Measurements from ENCODE around the gene SCLY. TPM values are rescaled to one million over a fixed set of nuclear protein-coding genes. Genes with fewer than 3 reads are reported as not detected.
"Not testable (repeated sequence)": the region's sequence is repeated elsewhere in the genome, so short reads cannot be mapped to it uniquely, and the experiment has no call there.

Gene SCLY
- total RNA-seq, 4 donors from 2014 or later: 9.8 to 17.9 (median 13.9) TPM

GRCh38 chr2:238053191-238053776, 7.5 kb upstream of the SCLY start:
- Histone ChIP-seq H3K4me1 (no peaks in the 10 kb centered on the region), H3K27ac (replicated peaks in 1 of 4) (no peak overlapping the region), H3K36me3 (no peaks in the 10 kb centered on the region), H3K4me3 (no peak overlapping the region), H3K9me3 (peaks cover 0 to 3% (median 0%) of the 10 kb centered on the region in 4 donors), H3K27me3 (no peaks in the 10 kb centered on the region)
- no peak for DNase-seq (ENCODE audit: extremely low spot score)
- WGBS: 92% methylated on average over 2 of the region's 2 CpGs
- intact Hi-C loops (cut with DNase I): no loop called here
- TF ChIP-seq CTCF (IDR thresholded peaks at IDR 0.05): no peak
- TF ChIP-seq POLR2A (IDR thresholded peaks at IDR 0.05; ENCODE audit: low read depth): no peak
- no peak for TF ChIP-seq POLR2AphosphoS5 (IDR thresholded peaks at IDR 0.05)
- TF ChIP-seq EP300 (IDR thresholded peaks at IDR 0.05): no peak

DNA sequence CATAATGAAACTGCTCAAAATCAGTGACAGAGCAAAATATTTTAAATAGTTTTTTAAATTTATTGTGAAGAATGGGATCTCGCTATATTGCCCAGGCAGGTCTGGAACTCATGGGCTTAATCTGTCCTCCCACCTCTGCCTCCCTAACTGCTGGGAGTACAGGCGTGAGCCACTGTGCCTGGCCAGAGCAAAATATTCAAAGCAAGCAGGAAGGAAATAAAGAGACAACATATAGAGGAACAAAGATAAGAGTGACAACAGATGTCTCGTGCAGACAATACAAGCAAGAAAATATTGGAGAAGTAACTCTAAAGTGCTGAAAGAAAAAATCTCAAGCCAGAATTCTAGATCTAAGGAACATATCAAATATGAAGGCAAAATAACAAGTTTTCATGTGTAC, 5.0 kb upstream of the SCLY start:
- no peak overlapping the region for H3K27ac ChIP-seq (replicated peaks in 1 of 4)
- no peaks in the 10 kb centered on the region for H3K9me3 ChIP-seq
- TF ChIP-seq CTCF (IDR thresholded peaks at IDR 0.05): no peak
- H3K27me3 ChIP-seq: no peaks in the 10 kb centered on the region
- intact Hi-C loops (cut with DNase I): no loop called here
- H3K36me3 ChIP-seq: no peaks in the 10 kb centered on the region
- WGBS: 77% methylated on average over 3 of the region's 3 CpGs
- no peak overlapping the region for H3K4me3 ChIP-seq
- peaks cover 4 to 10% (median 8%) of the 10 kb centered on the region in 4 donors for H3K4me1 ChIP-seq
- DNase-seq (ENCODE audit: extremely low spot score): no peak

DNA sequence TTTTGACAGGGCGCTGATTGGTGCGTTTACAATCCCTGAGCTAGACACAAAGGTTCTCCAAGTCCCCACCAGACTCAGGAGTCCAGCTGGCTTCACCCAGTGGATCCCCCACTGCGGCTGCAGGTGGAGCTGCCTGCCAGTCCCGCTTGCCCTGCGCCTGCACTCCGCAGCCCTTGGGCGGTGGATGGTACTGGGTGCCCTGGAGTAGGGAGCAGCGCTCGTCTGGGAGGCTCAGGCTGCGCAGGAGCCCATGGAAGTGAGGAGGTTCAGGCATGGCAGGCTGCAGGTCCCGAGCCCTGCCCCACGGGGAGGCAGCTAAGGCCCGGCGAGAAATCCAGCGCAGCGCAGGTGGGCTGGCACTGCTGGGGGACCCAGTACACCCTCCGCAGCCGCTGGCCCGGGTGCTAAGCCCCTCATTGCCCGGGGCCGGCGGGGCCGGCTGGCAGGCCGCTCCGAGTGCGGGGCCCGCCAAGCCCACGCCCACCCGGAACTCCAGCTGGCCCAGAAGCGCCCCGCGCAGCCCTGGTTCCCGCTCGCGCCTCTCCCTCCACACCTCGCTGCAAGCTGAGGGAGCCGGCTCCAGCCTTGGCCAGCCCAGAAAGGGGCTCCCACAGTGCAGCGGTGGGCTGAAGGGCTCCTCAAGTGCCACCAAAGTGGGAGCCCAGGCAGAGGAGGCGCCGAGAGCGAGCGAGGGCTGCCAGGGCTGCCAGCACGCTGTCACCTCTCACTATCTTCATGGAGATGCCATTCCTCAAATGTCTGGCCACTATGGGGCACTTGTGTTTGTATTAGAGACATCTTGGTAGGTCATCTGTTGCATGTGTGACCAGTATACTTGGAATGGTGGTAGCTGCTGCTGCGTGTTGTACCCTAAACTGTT, 2.9 kb upstream of the SCLY start:
- DNase-seq (ENCODE audit: extremely low spot score); intact Hi-C loops (cut with DNase I); H3K36me3 ChIP-seq; H3K27ac ChIP-seq (replicated peaks in 1 of 4); H3K9me3 ChIP-seq; H3K4me3 ChIP-seq; H3K27me3 ChIP-seq: not testable (repeated sequence)
- 96% methylated on average over 28 of the region's 44 CpGs for WGBS
- H3K4me1 ChIP-seq: peaks cover 10 to 27% (median 20%) of the 10 kb centered on the region in 4 donors

- Histone ChIP-seq H3K27ac (replicated peaks in 1 of 4) (no peak overlapping the region), H3K9me3 (no peaks in the 10 kb centered on the region), H3K4me1 (peaks cover 10 to 27% (median 20%) of the 10 kb centered on the region in 4 donors), H3K36me3 (peaks cover 0 to 3% (median 0%) of the 10 kb centered on the region in 4 donors), H3K27me3 (no peaks in the 10 kb centered on the region), H3K4me3 (peak overlapping the region in 3 of 4 donors; percentile 80 to 93 (median 92))
- TF ChIP-seq POLR2A (IDR thresholded peaks at IDR 0.05; ENCODE audit: low read depth) (no peak), POLR2AphosphoS5 (IDR thresholded peaks at IDR 0.05) (no peak), CTCF (IDR thresholded peaks at IDR 0.05) (no peak), EP300 (IDR thresholded peaks at IDR 0.05) (no peak)
- intact Hi-C loops (cut with DNase I): no loop called here
- 88% methylated on average over 3 of the region's 3 CpGs for WGBS
- no peak for DNase-seq (ENCODE audit: extremely low spot score)
These were observed 1.3 kb upstream of the SCLY start for GRCh38 chr2:238059505-238059904.

DNA sequence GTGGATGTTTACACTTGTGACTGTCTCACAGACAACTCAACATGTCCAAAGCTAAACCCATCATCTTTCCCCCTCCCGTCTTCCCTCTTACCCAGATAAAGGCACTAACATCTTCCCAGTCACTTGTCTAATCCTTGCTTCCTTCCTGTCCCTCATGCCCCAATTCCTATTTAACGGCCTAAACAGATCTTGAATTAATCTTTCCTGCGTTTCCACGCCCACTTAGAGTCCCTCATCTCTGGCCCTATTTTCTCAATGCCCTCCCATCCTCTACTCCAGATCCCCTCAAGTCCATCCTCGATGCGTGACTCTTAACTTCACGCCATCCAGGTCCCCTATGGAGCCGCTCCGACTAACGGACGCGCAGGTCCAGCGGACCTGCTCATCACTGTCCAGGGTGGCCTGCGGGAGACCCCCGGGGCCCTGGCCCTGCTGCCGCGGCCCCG, 682 bp upstream of the SCLY start:
- intact Hi-C loops (cut with DNase I): loop anchor here (2.0 to 10.0 kb wide), 3 partner anchors 93 to 201 kb away; partner anchors contain the start of genes RAMP1 and UBE2F
- Histone ChIP-seq H3K9me3 (no peaks in the 10 kb centered on the region), H3K4me1 (peaks cover 10 to 27% (median 20%) of the 10 kb centered on the region in 4 donors), H3K27ac (replicated peaks in 1 of 4) (peak overlapping the region; percentile 90 to 95 (median 92)), H3K27me3 (no peaks in the 10 kb centered on the region), H3K36me3 (peaks cover 0 to 9% (median 1%) of the 10 kb centered on the region in 4 donors), H3K4me3 (peak overlapping the region; percentile 64 to 93 (median 86))
- TF ChIP-seq POLR2AphosphoS5 (IDR thresholded peaks at IDR 0.05) (no peak), EP300 (IDR thresholded peaks at IDR 0.05) (no peak), CTCF (IDR thresholded peaks at IDR 0.05) (no peak), POLR2A (IDR thresholded peaks at IDR 0.05; ENCODE audit: low read depth) (no peak)
- WGBS: 4% methylated on average over 14 of the region's 18 CpGs
- DNase-seq (ENCODE audit: extremely low spot score): no peak

Data from esophagus muscularis mucosa (tissue), 4 donors.